ENCODE data around the gene MTA1.

- TF ChIP-seq POLR2A (IDR thresholded peaks at IDR 0.05; ENCODE audit: low read depth) (no peak), EP300 (IDR thresholded peaks at IDR 0.05) (no peak)
- TF ChIP-seq, protein P1, sequence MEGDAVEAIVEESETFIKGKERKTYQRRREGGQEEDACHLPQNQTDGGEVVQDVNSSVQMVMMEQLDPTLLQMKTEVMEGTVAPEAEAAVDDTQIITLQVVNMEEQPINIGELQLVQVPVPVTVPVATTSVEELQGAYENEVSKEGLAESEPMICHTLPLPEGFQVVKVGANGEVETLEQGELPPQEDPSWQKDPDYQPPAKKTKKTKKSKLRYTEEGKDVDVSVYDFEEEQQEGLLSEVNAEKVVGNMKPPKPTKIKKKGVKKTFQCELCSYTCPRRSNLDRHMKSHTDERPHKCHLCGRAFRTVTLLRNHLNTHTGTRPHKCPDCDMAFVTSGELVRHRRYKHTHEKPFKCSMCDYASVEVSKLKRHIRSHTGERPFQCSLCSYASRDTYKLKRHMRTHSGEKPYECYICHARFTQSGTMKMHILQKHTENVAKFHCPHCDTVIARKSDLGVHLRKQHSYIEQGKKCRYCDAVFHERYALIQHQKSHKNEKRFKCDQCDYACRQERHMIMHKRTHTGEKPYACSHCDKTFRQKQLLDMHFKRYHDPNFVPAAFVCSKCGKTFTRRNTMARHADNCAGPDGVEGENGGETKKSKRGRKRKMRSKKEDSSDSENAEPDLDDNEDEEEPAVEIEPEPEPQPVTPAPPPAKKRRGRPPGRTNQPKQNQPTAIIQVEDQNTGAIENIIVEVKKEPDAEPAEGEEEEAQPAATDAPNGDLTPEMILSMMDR (IDR thresholded peaks at IDR 0.05), result no peak
These were observed 76.6 kb downstream of the MTA1 start for GRCh38 chr14:105495990-105496830.
